GM12801 (cell line): Measurements from ENCODE around the gene DNAH5.

ENCODE experiments used
- CTCF ChIP-seq: IDR thresholded peaks from one replicate; pipeline ENCODE4 v1.5.1; 2011; ENCODE audit warnings: control low read depth; ENCODE audit not compliant: insufficient read length; ENCODE audit errors: extremely low read depth

DNAH5 gene

GRCh38 chr5:13785781-13786415 is 158.6 kb downstream of the DNAH5 start:
- no peak for TF ChIP-seq CTCF

- TF ChIP-seq CTCF = no peak
Measured at GRCh38 chr5:13783726-13784125, 160.8 kb downstream of the DNAH5 start.

DNA sequence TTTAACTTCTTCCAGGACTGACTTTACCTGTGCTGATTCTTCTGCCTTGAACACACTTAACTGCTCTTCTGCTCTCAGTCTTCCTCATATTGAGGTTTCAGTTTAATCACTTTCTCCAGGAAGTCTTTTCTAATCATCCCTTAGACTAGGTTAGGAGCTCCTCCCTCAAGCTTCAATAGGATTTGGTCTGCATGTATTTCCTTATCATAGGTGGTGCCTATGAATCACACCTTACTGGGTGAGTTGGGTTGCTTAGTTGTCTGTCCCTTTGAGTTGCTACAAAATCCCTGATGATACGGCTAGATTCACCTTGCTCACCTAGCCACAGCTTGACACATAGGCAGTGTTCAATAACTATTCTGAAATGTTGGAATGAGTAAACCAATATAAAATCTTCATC is 164.4 kb downstream of the DNAH5 start:
- no peak for TF ChIP-seq CTCF

DNA sequence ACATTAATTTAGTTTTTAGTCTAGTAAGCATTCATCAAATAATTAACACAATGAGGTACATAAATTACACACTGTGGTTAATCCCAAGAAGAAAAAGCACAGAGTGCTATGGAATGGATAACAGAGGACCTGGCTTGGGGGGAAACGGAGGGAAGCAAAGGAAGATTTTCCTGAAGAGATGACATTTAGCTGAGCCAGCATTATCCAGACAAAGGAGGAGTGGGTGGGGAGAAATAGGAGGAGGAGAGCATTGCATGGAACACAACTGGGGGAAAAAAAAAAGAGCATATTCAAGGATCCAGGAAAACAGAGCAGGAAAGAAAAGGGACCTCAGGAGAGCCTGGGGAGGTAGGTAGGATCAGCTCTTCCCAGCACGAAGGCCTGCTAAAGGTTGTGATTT is 170.8 kb downstream of the DNAH5 start:
- TF ChIP-seq CTCF = no peak

- TF ChIP-seq CTCF = no peak
Measured at GRCh38 chr5:13771011-13771571, 173.4 kb downstream of the DNAH5 start.

DNA sequence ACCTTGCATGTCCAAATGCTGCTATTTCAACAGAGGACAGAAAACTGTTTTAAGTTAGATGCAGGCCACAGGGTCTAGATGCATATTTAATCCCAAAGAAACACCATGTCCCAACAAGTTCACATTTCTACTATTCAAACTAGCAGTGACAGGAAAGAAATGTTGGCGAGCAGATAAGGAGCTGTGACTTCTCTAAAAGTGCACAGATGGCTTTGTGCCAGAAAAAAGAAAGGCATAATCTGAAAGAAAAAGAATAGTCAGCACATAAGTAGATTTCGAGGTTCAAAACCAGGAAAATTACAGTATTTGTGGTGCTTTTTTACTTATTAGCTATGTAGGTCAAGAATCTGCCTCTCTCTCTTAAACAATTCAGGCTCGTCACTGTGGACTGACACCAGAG is 178.3 kb downstream of the DNAH5 start:
- no peak for TF ChIP-seq CTCF

DNA sequence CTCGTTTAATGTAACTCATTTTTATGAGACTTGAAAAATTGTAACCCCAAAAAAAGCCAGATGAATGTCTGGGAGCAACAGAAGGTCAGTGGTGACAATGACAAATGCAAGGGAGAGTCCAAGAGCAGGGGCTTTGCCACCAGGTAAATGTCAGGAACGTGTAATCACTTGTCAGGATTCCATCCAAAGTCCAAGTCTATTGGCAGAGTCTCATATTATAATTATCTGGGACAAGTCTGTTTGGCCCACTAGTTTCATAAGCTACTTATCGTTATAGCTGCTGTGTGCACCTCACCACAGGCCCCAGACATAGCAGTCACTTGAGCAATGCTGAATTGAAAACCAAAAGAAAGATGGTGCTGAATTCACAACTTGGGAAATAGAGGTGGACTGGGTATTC is 180.8 kb downstream of the DNAH5 start:
- TF ChIP-seq CTCF = no peak
